ENCODE measurements around the gene MCM6. TPM values are rescaled to one million over a fixed set of nuclear protein-coding genes. Genes with fewer than 3 reads are reported as not detected.
"Not testable (repeated sequence)": the region's sequence is repeated elsewhere in the genome, so short reads cannot be mapped to it uniquely, and the experiment has no call there.

Gene MCM6
- polyA plus RNA-seq, 1 donor from 2014 or later = 7.0 TPM

- H3K27me3 ChIP-seq (ENCODE audit: insufficient read depth, low read depth, low read length) = no peaks in the 10 kb centered on the region
- H4K20me1 ChIP-seq (ENCODE audit: insufficient read depth) = no peaks in the 10 kb centered on the region
- no peak overlapping the region for H3K9ac ChIP-seq (ENCODE audit: low read length)
- TF ChIP-seq RAD21 (conservative IDR thresholded peaks at IDR 0.05) (peak; percentile 60), SMC3 (conservative IDR thresholded peaks at IDR 0.05; ENCODE audit: poor library complexity) (peak; percentile 70), CTCF (IDR thresholded peaks at IDR 0.05; ENCODE audit: poor library complexity, severe bottlenecking) (peak; percentile 81), MXI1 (conservative IDR thresholded peaks at IDR 0.05; ENCODE audit: poor library complexity, severe bottlenecking) (peak; percentile 12), POLR2AphosphoS5 (IDR thresholded peaks at IDR 0.05) (no peak), EP300 (conservative IDR thresholded peaks at IDR 0.05; ENCODE audit: poor library complexity, severe bottlenecking) (no peak)
- peaks cover 5% of the 10 kb centered on the region for H3K9me3 ChIP-seq (ENCODE audit: low read length)
- H3K36me3 ChIP-seq (ENCODE audit: insufficient read depth, low read length) = no peaks in the 10 kb centered on the region
- no peak overlapping the region for H2AFZ ChIP-seq (ENCODE audit: low read depth, low read length)
- H3K4me3 ChIP-seq (ENCODE audit: low read length) = no peak overlapping the region
- no peaks in the 10 kb centered on the region for H3F3A ChIP-seq (ENCODE audit: insufficient read depth, low read length, poor library complexity, severe bottlenecking)
- no peaks in the 10 kb centered on the region for H3K9me2 ChIP-seq (ENCODE audit: insufficient read depth, low read length)
- no peaks in the 10 kb centered on the region for H3K79me2 ChIP-seq (replicated peaks; ENCODE audit: insufficient read depth, low read length)
- no peak overlapping the region for H3K27ac ChIP-seq (ENCODE audit: low read length)
- H3K4me2 ChIP-seq (ENCODE audit: low read length) = no peak overlapping the region
These were observed 78.6 kb downstream of the MCM6 start for GRCh38 chr2:135797497-135798274.

GRCh38 chr2:135796606-135797005, 79.6 kb downstream of the MCM6 start:
- H3K36me3 ChIP-seq (ENCODE audit: insufficient read depth, low read length) = no peaks in the 10 kb centered on the region
- peaks cover 5% of the 10 kb centered on the region for H3K9me3 ChIP-seq (ENCODE audit: low read length)
- H3K27ac ChIP-seq (ENCODE audit: low read length) = no peak overlapping the region
- no peak overlapping the region for H3K9ac ChIP-seq (ENCODE audit: low read length)
- H3K27me3 ChIP-seq (ENCODE audit: insufficient read depth, low read depth, low read length) = no peaks in the 10 kb centered on the region
- no peaks in the 10 kb centered on the region for H3K9me2 ChIP-seq (ENCODE audit: insufficient read depth, low read length)
- H2AFZ ChIP-seq (ENCODE audit: low read depth, low read length) = no peak overlapping the region
- no peak overlapping the region for H3K4me2 ChIP-seq (ENCODE audit: low read length)
- no peaks in the 10 kb centered on the region for H4K20me1 ChIP-seq (ENCODE audit: insufficient read depth)
- H3F3A ChIP-seq (ENCODE audit: insufficient read depth, low read length, poor library complexity, severe bottlenecking) = no peaks in the 10 kb centered on the region
- H3K4me3 ChIP-seq (ENCODE audit: low read length) = no peak overlapping the region
- H3K79me2 ChIP-seq (replicated peaks; ENCODE audit: insufficient read depth, low read length) = no peaks in the 10 kb centered on the region
- no peak for TF ChIP-seq CTCF (IDR thresholded peaks at IDR 0.05; ENCODE audit: poor library complexity, severe bottlenecking)
- TF ChIP-seq REST (IDR thresholded peaks at IDR 0.05; ENCODE audit: borderline replicate concordance) = no peak
- TF ChIP-seq SMC3 (conservative IDR thresholded peaks at IDR 0.05; ENCODE audit: poor library complexity) = no peak
- no peak for TF ChIP-seq MXI1 (conservative IDR thresholded peaks at IDR 0.05; ENCODE audit: poor library complexity, severe bottlenecking)
- TF ChIP-seq RAD21 (conservative IDR thresholded peaks at IDR 0.05) = no peak
- TF ChIP-seq TAF1 (IDR thresholded peaks at IDR 0.05; ENCODE audit: low read depth) = no peak
- TF ChIP-seq EZH2 (IDR thresholded peaks at IDR 0.05; ENCODE audit: borderline replicate concordance, insufficient read depth, low read length, poor library complexity, severe bottlenecking) = no peak
- no peak for TF ChIP-seq EP300 (conservative IDR thresholded peaks at IDR 0.05; ENCODE audit: poor library complexity, severe bottlenecking)
- no peak for TF ChIP-seq POLR2AphosphoS5 (IDR thresholded peaks at IDR 0.05)

GRCh38 chr2:135795641-135796040, 80.6 kb downstream of the MCM6 start:
- not testable (repeated sequence) for H3K9me3 ChIP-seq (ENCODE audit: low read length); H3K27ac ChIP-seq (ENCODE audit: low read length); H3K4me2 ChIP-seq (ENCODE audit: low read length); H3K9me2 ChIP-seq (ENCODE audit: insufficient read depth, low read length); H3K79me2 ChIP-seq (replicated peaks; ENCODE audit: insufficient read depth, low read length); H3K9ac ChIP-seq (ENCODE audit: low read length); H2AFZ ChIP-seq (ENCODE audit: low read depth, low read length); H3F3A ChIP-seq (ENCODE audit: insufficient read depth, low read length, poor library complexity, severe bottlenecking); H3K4me3 ChIP-seq (ENCODE audit: low read length); H3K27me3 ChIP-seq (ENCODE audit: insufficient read depth, low read depth, low read length); H4K20me1 ChIP-seq (ENCODE audit: insufficient read depth); H3K36me3 ChIP-seq (ENCODE audit: insufficient read depth, low read length)
